HG02588 (cell line): ENCODE data around the gene CD52.

Experiments used
- ATAC-seq: cut with Tn5 transposase; IDR thresholded peaks from one replicate; pipeline ENCODE4 v1.9.1; 2021; ENCODE audit warnings: mild to moderate bottlenecking, moderate library complexity; ENCODE audit not compliant: unreplicated experiment

The CD52 gene

GRCh38 chr1:26317612-26318337 is at the start of gene CD52:
TSS of gene CD52 (plus strand) at chr1:26317958. CDS start at chr1:26318018, 60 bp downstream.
- ATAC-seq, result no peak

GRCh38 chr1:26268290-26269197 is 49.2 kb upstream of the CD52 start:
- no peak for ATAC-seq

GRCh38 chr1:26269198-26269550 is 48.6 kb upstream of the CD52 start:
- no peak for ATAC-seq

- ATAC-seq, result no peak
These were observed 42.8 kb upstream of the CD52 start for GRCh38 chr1:26274801-26275425.

- ATAC-seq, result no peak
These were observed 42.0 kb upstream of the CD52 start for GRCh38 chr1:26275580-26276431.

GRCh38 chr1:26276432-26276838 is 41.3 kb upstream of the CD52 start:
- ATAC-seq, result no peak

GRCh38 chr1:26277261-26277661 is 40.5 kb upstream of the CD52 start:
- ATAC-seq, result no peak

- no peak for ATAC-seq
These were observed 40.0 kb upstream of the CD52 start for GRCh38 chr1:26277719-26278118.

GRCh38 chr1:26278303-26278702 is 39.5 kb upstream of the CD52 start:
- ATAC-seq, result no peak

- no peak for ATAC-seq
These were observed 38.9 kb upstream of the CD52 start for GRCh38 chr1:26278724-26279455.

GRCh38 chr1:26279456-26280332 is 38.1 kb upstream of the CD52 start, which contains the start of gene SH3BGRL3:
TSS of gene SH3BGRL3 (plus strand) at chr1:26280086. CDS start at chr1:26280156, 70 bp downstream.
- peak; percentile 65 for ATAC-seq

- no peak for ATAC-seq
These were observed 37.3 kb upstream of the CD52 start for GRCh38 chr1:26280333-26281042.

GRCh38 chr1:26281091-26281958 is 36.4 kb upstream of the CD52 start:
- ATAC-seq, result no peak

GRCh38 chr1:26281971-26282370 is 35.8 kb upstream of the CD52 start:
- ATAC-seq, result no peak

GRCh38 chr1:26282401-26282918 is 35.3 kb upstream of the CD52 start:
- ATAC-seq, result no peak

GRCh38 chr1:26283279-26283853 is 34.4 kb upstream of the CD52 start:
- ATAC-seq, result no peak
